Duodenal mucosa (tissue), 2 donors: ENCODE measurements around the gene SS18.

Source experiments
- H3K27ac ChIP-seq: one replicate; pipeline ENCODE4 v1.7.0; 2013; ENCODE audit warnings: low read depth, low read length
- H3K27me3 ChIP-seq, 2 donors: one replicate each; pipeline ENCODE4 v1.7.0; 2013; ENCODE audit warnings: low read length in 2 of 2, control low read depth in 1 of 2; ENCODE audit not compliant: insufficient read depth in 2 of 2, control insufficient read depth in 1 of 2
- H3K36me3 ChIP-seq, 2 donors: one replicate each; pipeline ENCODE4 v1.7.0; 2013; ENCODE audit warnings: low read length in 2 of 2, control low read depth in 1 of 2; ENCODE audit not compliant: insufficient read depth in 2 of 2, control insufficient read depth in 1 of 2
- H3K4me1 ChIP-seq, 2 donors: one replicate each; pipeline ENCODE4 v1.7.0; 2013; ENCODE audit warnings: low read length in 2 of 2, control low read depth in 1 of 2; ENCODE audit not compliant: insufficient read depth in 2 of 2, control insufficient read depth in 1 of 2
- H3K4me3 ChIP-seq, 2 donors: one replicate each; pipeline ENCODE4 v1.7.0; 2013; ENCODE audit warnings: low read length in 2 of 2, low read depth in 1 of 2
- H3K9ac ChIP-seq, 2 donors: one replicate each; pipeline ENCODE4 v1.7.0; 2013; ENCODE audit warnings: low read length in 2 of 2, low read depth in 1 of 2
- H3K9me3 ChIP-seq, 2 donors: one replicate each; pipeline ENCODE4 v1.7.0; 2013; ENCODE audit warnings: low read length in 2 of 2, control low read depth in 1 of 2; ENCODE audit not compliant: control insufficient read depth in 1 of 2

The SS18 gene

GRCh38 chr18:26103579-26103978, 13.2 kb upstream of the SS18 start:
- H3K27ac ChIP-seq, result no peak overlapping the region
- H3K27me3 ChIP-seq, result no peaks in the 10 kb centered on the region
- no peaks in the 10 kb centered on the region for H3K4me1 ChIP-seq
- no peaks in the 10 kb centered on the region for H3K9me3 ChIP-seq
- H3K9ac ChIP-seq, result no peak overlapping the region
- no peaks in the 10 kb centered on the region for H3K36me3 ChIP-seq
- no peak overlapping the region for H3K4me3 ChIP-seq

- Histone ChIP-seq H3K4me1 (no peaks in the 10 kb centered on the region), H3K4me3 (no peak overlapping the region), H3K27me3 (no peaks in the 10 kb centered on the region), H3K27ac (no peak overlapping the region), H3K9me3 (peaks cover 0 to 6% of the 10 kb centered on the region in 2 donors), H3K9ac (no peak overlapping the region), H3K36me3 (no peaks in the 10 kb centered on the region)
These were observed 7.2 kb upstream of the SS18 start for GRCh38 chr18:26097563-26097962.

GRCh38 chr18:26096852-26097251, 6.4 kb upstream of the SS18 start:
- no peaks in the 10 kb centered on the region for H3K27me3 ChIP-seq
- no peak overlapping the region for H3K27ac ChIP-seq
- peaks cover 0 to 6% of the 10 kb centered on the region in 2 donors for H3K9me3 ChIP-seq
- H3K9ac ChIP-seq, result no peak overlapping the region
- no peak overlapping the region for H3K4me3 ChIP-seq
- H3K36me3 ChIP-seq, result no peaks in the 10 kb centered on the region
- H3K4me1 ChIP-seq, result no peaks in the 10 kb centered on the region

- H3K9me3 ChIP-seq, result no peaks in the 10 kb centered on the region
These were observed 726 bp upstream of the SS18 start for GRCh38 chr18:26091047-26091630.

GRCh38 chr18:26089293-26090129, 902 bp downstream of the SS18 start:
- Histone ChIP-seq H3K36me3 (peaks cover 11 to 16% of the 10 kb centered on the region in 2 donors), H3K27me3 (no peaks in the 10 kb centered on the region), H3K9ac (peak overlapping the region; percentile 70 to 82), H3K4me1 (peaks cover 12 to 16% of the 10 kb centered on the region in 2 donors), H3K27ac (peak overlapping the region; percentile 94), H3K9me3 (no peaks in the 10 kb centered on the region), H3K4me3 (peak overlapping the region; percentile 83 to 87)

More at GRCh38 chr18:26091047-26091630, 726 bp upstream of the SS18 start:
- peak overlapping the region; percentile 83 to 87 for H3K4me3 ChIP-seq
- peak overlapping the region; percentile 70 to 82 for H3K9ac ChIP-seq
- peaks cover under 1 to 4% of the 10 kb centered on the region in 2 donors for H3K36me3 ChIP-seq
- peaks cover 12 to 16% of the 10 kb centered on the region in 2 donors for H3K4me1 ChIP-seq
- H3K27me3 ChIP-seq, result no peaks in the 10 kb centered on the region
- H3K27ac ChIP-seq, result peak overlapping the region; percentile 94

GRCh38 chr18:26088487-26088886, 1.9 kb downstream of the SS18 start:
- Histone ChIP-seq H3K4me3 (peak overlapping the region; percentile 83 to 87), H3K27ac (no peak overlapping the region), H3K27me3 (no peaks in the 10 kb centered on the region), H3K36me3 (peaks cover 18 to 20% of the 10 kb centered on the region in 2 donors), H3K9ac (peak overlapping the region in 1 of 2 donors; percentile 70), H3K9me3 (no peaks in the 10 kb centered on the region), H3K4me1 (peaks cover 12 to 16% of the 10 kb centered on the region in 2 donors)

GRCh38 chr18:26086959-26087358, 3.5 kb downstream of the SS18 start:
- Histone ChIP-seq H3K4me1 (peaks cover 12 to 16% of the 10 kb centered on the region in 2 donors), H3K9me3 (no peaks in the 10 kb centered on the region), H3K27ac (no peak overlapping the region), H3K4me3 (no peak overlapping the region), H3K36me3 (peaks cover 22 to 28% of the 10 kb centered on the region in 2 donors), H3K9ac (no peak overlapping the region), H3K27me3 (no peaks in the 10 kb centered on the region)

- Histone ChIP-seq H3K27me3 (no peaks in the 10 kb centered on the region), H3K36me3 (peaks cover 22 to 32% of the 10 kb centered on the region in 2 donors), H3K9ac (no peak overlapping the region), H3K4me3 (no peak overlapping the region), H3K4me1 (peaks cover 12 to 16% of the 10 kb centered on the region in 2 donors), H3K27ac (no peak overlapping the region), H3K9me3 (no peaks in the 10 kb centered on the region)
These were observed 5.4 kb downstream of the SS18 start for GRCh38 chr18:26085056-26085455.

- Histone ChIP-seq H3K4me1 (peaks cover 0 to 6% of the 10 kb centered on the region in 2 donors), H3K36me3 (peaks cover 26 to 35% of the 10 kb centered on the region in 2 donors), H3K27ac (no peak overlapping the region), H3K9ac (no peak overlapping the region), H3K9me3 (no peaks in the 10 kb centered on the region), H3K27me3 (no peaks in the 10 kb centered on the region), H3K4me3 (no peak overlapping the region)
These were observed 7.3 kb downstream of the SS18 start for GRCh38 chr18:26083099-26083498.

- Histone ChIP-seq H3K4me1 (peaks cover 0 to 5% of the 10 kb centered on the region in 2 donors), H3K9me3 (no peaks in the 10 kb centered on the region), H3K27ac (no peak overlapping the region), H3K9ac (no peak overlapping the region), H3K4me3 (no peak overlapping the region), H3K36me3 (peaks cover 26 to 35% of the 10 kb centered on the region in 2 donors), H3K27me3 (no peaks in the 10 kb centered on the region)
These were observed 7.9 kb downstream of the SS18 start for GRCh38 chr18:26082475-26082874.
